GM12878 (cell line): ENCODE data around the gene RAB43. TPM values are rescaled to one million over a fixed set of nuclear protein-coding genes. Genes with fewer than 3 reads are reported as not detected.
A peak's percentile ranks its signal among the peaks of the same experiment; 100 is the strongest.

Experiments
- ATF3 ChIP-seq: IDR thresholded peaks from 2 replicates; pipeline ENCODE4 v1.6.1; 2011; ENCODE audit warnings: low read depth, mild to moderate bottlenecking, low read length, moderate library complexity, borderline replicate concordance; ENCODE audit errors: extremely low read depth
- BACH1 ChIP-seq: fragments of 450-650 bp; IDR thresholded peaks from 2 replicates; pipeline ENCODE4 v1.6.1; 2017; ENCODE audit warnings: mild to moderate bottlenecking, borderline replicate concordance
- BHLHE40 ChIP-seq, 2 experiments: fragments of 450-650 bp in 1 of 2; IDR thresholded peaks; 2 replicates each; pipeline ENCODE4 v1.6.1; 2011 to 2017; ENCODE audit warnings: low read depth in 2 of 2, borderline replicate concordance in 1 of 2, improper control_type of control experiment in 1 of 2, low read length in 1 of 2, mild to moderate bottlenecking in 1 of 2
- BMI1 ChIP-seq: fragments of 450-650 bp; IDR thresholded peaks from 2 replicates; pipeline ENCODE4 v1.6.1; 2016; ENCODE audit warnings: mild to moderate bottlenecking, moderate library complexity, borderline replicate concordance
- GABPA ChIP-seq: IDR thresholded peaks from 2 replicates; pipeline ENCODE4 v1.6.1; 2014; ENCODE audit warnings: antibody characterized with exemption, low read depth, mild to moderate bottlenecking, inconsistent platforms
- IKZF2 ChIP-seq, 2 experiments: fragments of 450-650 bp; IDR thresholded peaks; 2 replicates each; pipeline ENCODE4 v1.6.1; 2017; ENCODE audit warnings: mild to moderate bottlenecking in 2 of 2, moderate library complexity in 2 of 2
- IRF3 ChIP-seq: fragments of 450-650 bp; IDR thresholded peaks from 2 replicates; pipeline ENCODE4 v1.6.1; 2014; ENCODE audit warnings: mild to moderate bottlenecking
- MYB ChIP-seq: fragments of 150-350 bp; IDR thresholded peaks from 2 replicates; pipeline ENCODE4 v1.6.1; 2014; ENCODE audit warnings: mild to moderate bottlenecking, low read depth, low read length, borderline replicate concordance
- NR2C1 ChIP-seq: fragments of 450-650 bp; IDR thresholded peaks from 2 replicates; pipeline ENCODE4 v1.6.1; 2017; ENCODE audit warnings: antibody characterized with exemption, mild to moderate bottlenecking, moderate library complexity
- PKNOX1 ChIP-seq: fragments of 450-650 bp; IDR thresholded peaks from 2 replicates; pipeline ENCODE4 v1.6.1; 2016; ENCODE audit warnings: mild to moderate bottlenecking
- POLR2A ChIP-seq: IDR thresholded peaks from 2 replicates; pipeline ENCODE4 v1.6.1; 2011; ENCODE audit warnings: low read depth, mild to moderate bottlenecking, low read length
- RAD21 ChIP-seq: IDR thresholded peaks from 2 replicates; pipeline ENCODE4 v1.6.1; 2011; ENCODE audit warnings: mild to moderate bottlenecking, low read depth, low read length, moderate library complexity; ENCODE audit not compliant: insufficient read depth
- RELA ChIP-seq: fragments of 450-650 bp; IDR thresholded peaks from 2 replicates; pipeline ENCODE4 v1.8.0; 2014; ENCODE audit warnings: borderline replicate concordance; ENCODE audit not compliant: partially characterized antibody
- SMAD5 ChIP-seq: IDR thresholded peaks from 2 replicates; pipeline ENCODE4 v1.6.1; 2016; ENCODE audit warnings: antibody characterized with exemption, low read depth
- TCF3 ChIP-seq: IDR thresholded peaks from 2 replicates; pipeline ENCODE4 v1.6.1; 2012; ENCODE audit warnings: low read depth, mild to moderate bottlenecking, low read length, borderline replicate concordance; ENCODE audit not compliant: insufficient read depth
- ZBTB11 ChIP-seq: fragments of 450-650 bp; formaldehyde crosslinking; IDR thresholded peaks from 2 replicates; pipeline ENCODE4 v1.5.0; 2022; ENCODE audit warnings: mild to moderate bottlenecking, missing genetic modification characterization
- ZNF687 ChIP-seq: fragments of 450-650 bp; IDR thresholded peaks from 2 replicates; pipeline ENCODE4 v1.6.1; 2017; ENCODE audit warnings: mild to moderate bottlenecking, moderate library complexity
- polyA plus RNA-seq, 11 experiments: library from polyadenylated mRNA; depleted of rRNA in 4 of 11; unstranded in 6 of 11; stranded (reverse) in 5 of 11; fragments of >200 nt; fragmentation: Nextera tagmentation in 4 of 11; fragmentation: Illumina TruSeq in 1 of 11; extraction: Ambion mirVana in 4 of 11; extraction: Trizol in 1 of 11; gene quantifications; 1 replicate in 1 of 11; 2 replicates in 10 of 11; pipeline versions ENCODE4 v1.2.1 to v1.2.3, GENCODE V29; 2011 to 2016; ENCODE audit warnings: inconsistent platforms in 2 of 11, missing spikeins in 2 of 11, low read depth in 1 of 11
- total RNA-seq, 4 experiments: library from RNA; depleted of rRNA in 3 of 4; stranded (reverse); fragments of >200 nt in 3 of 4; fragmentation: Illumina TruSeq in 1 of 4; extraction: Trizol in 1 of 4; gene quantifications; 2 replicates each; pipeline versions ENCODE4 v1.2.1 to v1.2.3, GENCODE V29; 2013 to 2021

Gene RAB43
- total and polyA plus RNA-seq, 10 of the 15 experiments (the other 5 are each of a cell fraction or from before 2014, with no cell fraction given): 0.08 to 14.0 (median 4.0) TPM

GRCh38 chr3:129160891-129161859, 39.6 kb upstream of the RAB43 start, which contains the start of gene ISY1 (continued):
- TF ChIP-seq ZNF687: peak; percentile 21; the same call in 1 of the 2 replicates
- TF ChIP-seq MYB: no peak
- TF ChIP-seq BMI1: no peak
- peak; percentile 65 to 87 for TF ChIP-seq BHLHE40 (IDR thresholded peaks at IDR 0.05; ENCODE audit: borderline replicate concordance in 1 of 2, low read depth in 2 of 2, low read length in 1 of 2)
- peak; percentile 94 for TF ChIP-seq POLR2A
- TF ChIP-seq GABPA: peak; percentile 99
- peak; percentile 23; the same call in 1 of the 2 replicates for TF ChIP-seq TCF3
- peak; percentile 54 for TF ChIP-seq RAD21
- TF ChIP-seq NR2C1: peak; percentile 96
- TF ChIP-seq BACH1: no peak
- peak; percentile 70; the same call in 1 of the 2 replicates for TF ChIP-seq SMAD5
- peak; percentile 86 for TF ChIP-seq PKNOX1
- TF ChIP-seq ATF3: 0 out of 2 replicates have a peak, but pooled peaks have one; percentile 26
- TF ChIP-seq ZBTB11 (CRISPR knock-in tag): peak; percentile 92
- peak; percentile 54 to 59; a peak in 2 of 4 replicates for TF ChIP-seq IKZF2 (IDR thresholded peaks at IDR 0.05)
- no peak for TF ChIP-seq IRF3
- TF ChIP-seq RELA: peak; percentile 46
